CD4-positive, alpha-beta T cell (primary cell): ENCODE measurements around the gene EIF4A2. TPM values are rescaled to one million over a fixed set of nuclear protein-coding genes. Genes with fewer than 3 reads are reported as not detected.

Experiments
- ATAC-seq: fragments of 200-7000 bp; cut with Tn5 transposase; one replicate; pipeline ENCODE4 v1.10.0; 2022; ENCODE audit warnings: mild to moderate bottlenecking; ENCODE audit not compliant: poor library complexity
- CTCF ChIA-PET: fragments of 350-600 bp; sonication (Branson Sonifier 250); formaldehyde crosslinking; loops from one replicate; lab custom pipeline; 2021; ENCODE audit warnings: antibody characterized with exemption, inconsistent platforms; lab: Charles Lee
- POLR2A ChIA-PET: fragments of 350-600 bp; sonication (Branson Sonifier 250); formaldehyde crosslinking; loops from one replicate; lab custom pipeline; 2021; ENCODE audit warnings: antibody characterized with exemption, inconsistent platforms; lab: Charles Lee
- DNase-seq, 14 experiments: peaks; one replicate each; pipeline ENCODE4 v3.0.0-alpha.2; 2013 to 2020; ENCODE audit warnings: mixed read lengths in 2 of 14
- H3K27ac ChIP-seq, 2 donors: one replicate each; pipeline versions ENCODE4 v1.5.1 to v1.7.0; 2013; ENCODE audit warnings: low read length in 2 of 2, low read depth in 1 of 2, mild to moderate bottlenecking in 1 of 2
- H3K27me3 ChIP-seq, 2 experiments: 1 replicate in 1 of 2; 2 replicates in 1 of 2; pipeline versions ENCODE4 v1.6.1 to v1.7.0; 2013; ENCODE audit warnings: low read length in 2 of 2, control low read depth in 1 of 2, mild to moderate bottlenecking in 1 of 2, moderate library complexity in 1 of 2; ENCODE audit not compliant: insufficient read depth in 2 of 2, control insufficient read depth in 1 of 2
- H3K36me3 ChIP-seq: one replicate; pipeline ENCODE4 v1.6.1; 2013; ENCODE audit warnings: low read length, control low read depth; ENCODE audit not compliant: insufficient read depth
- H3K4me1 ChIP-seq: one replicate; pipeline ENCODE4 v1.6.1; 2013; ENCODE audit warnings: low read length, control low read depth; ENCODE audit not compliant: insufficient read depth
- H3K4me3 ChIP-seq: one replicate; pipeline ENCODE4 v1.5.1; 2013; ENCODE audit warnings: mild to moderate bottlenecking, low read length, moderate library complexity
- H3K9me3 ChIP-seq, 2 experiments: 1 replicate in 1 of 2; 2 replicates in 1 of 2; pipeline versions ENCODE4 v1.6.1 to v1.7.0; 2013; ENCODE audit warnings: low read length in 2 of 2, mild to moderate bottlenecking in 2 of 2, control low read depth in 1 of 2, moderate library complexity in 1 of 2; ENCODE audit not compliant: control insufficient read depth in 1 of 2, insufficient read depth in 1 of 2
- H3K27ac Mint-ChIP-seq: one replicate; pipeline ENCODE4 v1.8.0; 2020; ENCODE audit warnings: mixed read lengths
- H3K27me3 Mint-ChIP-seq: one replicate; pipeline ENCODE4 v1.8.0; 2021; ENCODE audit warnings: mixed read lengths
- H3K36me3 Mint-ChIP-seq: one replicate; pipeline ENCODE4 v1.8.0; 2021; ENCODE audit warnings: low read depth, mixed read lengths
- H3K4me1 Mint-ChIP-seq: one replicate; pipeline ENCODE4 v1.8.0; 2021; ENCODE audit warnings: low read depth, mixed read lengths
- H3K4me3 Mint-ChIP-seq: one replicate; pipeline ENCODE4 v1.8.0; 2020; ENCODE audit warnings: mild to moderate bottlenecking, mixed read lengths
- H3K9me3 Mint-ChIP-seq: one replicate; pipeline ENCODE4 v1.8.0; 2020; ENCODE audit warnings: mixed read lengths
- intact Hi-C, 2 experiments: fragments of 100-400 bp; cut with DNase I in 1 of 2; cut with micrococcal nuclease in 1 of 2; formaldehyde crosslinking; loops; one replicate each; pipeline versions ENCODE4 v1.15.1 to v1.9.0; 2023 to 2025; cut with DNase I, micrococcal nuclease
- polyA plus RNA-seq, 2 donors: library from polyadenylated mRNA; unstranded; fragments of 120-200 nt; gene quantifications; one replicate each; pipeline ENCODE4 v1.2.1, GENCODE V29; 2013
- total RNA-seq, 174 experiments: library from RNA in 2 of 174; stranded (reverse) in 2 of 174; gene quantifications; one replicate each; pipeline ENCODE4 v1.2.3 and lab custom pipeline; 2021 to 2026
- TF ChIP-seq, protein P1 (sequence below): fragments of 200-600 bp; IDR thresholded peaks from one replicate; pipeline ENCODE4 v1.8.0; 2022; ENCODE audit warnings: antibody characterized with exemption, mild to moderate bottlenecking

The EIF4A2 gene
- 1,000 to 10,000 TPM; 1,039 to 1,046 TPM for total RNA-seq
- polyA plus RNA-seq (2013, experiment 1 of 2), result 629 TPM
- 1,020 TPM for polyA plus RNA-seq (2013, experiment 2 of 2)
- total RNA-seq (lab: John Stamatoyannopoulos, UW), result 362 to 1,451 (median 770) reads per million in 172 experiments

DNA sequence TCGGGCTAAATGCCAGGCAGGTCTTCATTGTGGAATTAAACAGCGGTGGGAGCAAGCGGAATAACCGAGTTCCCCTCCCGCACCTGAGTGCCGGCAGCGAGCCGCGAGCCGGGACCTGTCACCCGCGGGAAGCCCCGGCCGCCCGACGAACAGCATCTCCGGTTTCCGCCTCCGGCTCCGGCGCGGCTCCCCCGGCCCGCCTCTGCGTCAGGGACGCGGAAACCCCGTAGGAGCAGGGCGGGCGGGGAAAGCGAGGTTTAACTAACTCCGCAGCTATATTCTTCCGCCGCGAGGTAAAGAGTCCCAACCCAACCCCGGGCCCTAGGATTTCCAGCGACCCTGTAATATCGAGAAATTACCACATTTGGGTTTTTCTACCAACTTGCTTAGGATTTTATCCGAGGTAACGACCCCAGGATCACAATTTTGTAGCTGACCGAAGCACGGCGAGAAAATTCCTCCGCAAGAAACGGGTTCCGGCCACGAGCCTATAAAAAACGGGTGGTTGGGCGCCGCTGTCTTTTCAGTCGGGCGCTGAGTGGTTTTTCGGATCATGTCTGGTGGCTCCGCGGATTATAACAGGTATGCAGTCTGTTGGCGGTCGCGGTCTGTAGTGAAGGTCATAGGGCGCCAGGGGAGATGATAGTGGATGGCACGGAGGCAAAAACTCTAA, at the start of gene EIF4A2:
EIF4A2 (plus strand) TSS at position 520 of the 673 bp plus-strand sequence; CDS start at position 554, 34 bp downstream.
- intact Hi-C loops, result loop anchor here (2.0 to 5.0 kb wide), 4 partner anchors 44 to 846 kb away; partner anchors contain the start of genes DNAJB11 (in 2 of the 2), RPL39L (in 1 of the 2) and TRA2B (in 1 of the 2)
- peaks cover 59% of the 10 kb centered on the region for H3K4me1 Mint-ChIP-seq
- H3K36me3 ChIP-seq, result peaks cover 42% of the 10 kb centered on the region
- CTCF ChIA-PET, result interaction anchor here (0.6 to 1.8 kb wide), 7 partner anchors 18 to 840 kb away, joined by 3 to 5 read pairs (median 3); no protein-coding TSS in a partner anchor
- DNase-seq (peak; percentile 84 to 96 (median 89)), ATAC-seq (peak; percentile 68)
- H3K36me3 Mint-ChIP-seq, result peaks cover 59% of the 10 kb centered on the region
- peaks cover 5% of the 10 kb centered on the region for H3K27me3 Mint-ChIP-seq
- peaks cover 32% of the 10 kb centered on the region for H3K4me1 ChIP-seq
- H3K27me3 ChIP-seq, result no peaks in the 10 kb centered on the region
- no peaks in the 10 kb centered on the region for H3K9me3 ChIP-seq
- peak within 1 kb of the TSS; percentile 95 for H3K4me3 Mint-ChIP-seq
- no peaks in the 10 kb centered on the region for H3K9me3 Mint-ChIP-seq
- TF ChIP-seq, protein P1, sequence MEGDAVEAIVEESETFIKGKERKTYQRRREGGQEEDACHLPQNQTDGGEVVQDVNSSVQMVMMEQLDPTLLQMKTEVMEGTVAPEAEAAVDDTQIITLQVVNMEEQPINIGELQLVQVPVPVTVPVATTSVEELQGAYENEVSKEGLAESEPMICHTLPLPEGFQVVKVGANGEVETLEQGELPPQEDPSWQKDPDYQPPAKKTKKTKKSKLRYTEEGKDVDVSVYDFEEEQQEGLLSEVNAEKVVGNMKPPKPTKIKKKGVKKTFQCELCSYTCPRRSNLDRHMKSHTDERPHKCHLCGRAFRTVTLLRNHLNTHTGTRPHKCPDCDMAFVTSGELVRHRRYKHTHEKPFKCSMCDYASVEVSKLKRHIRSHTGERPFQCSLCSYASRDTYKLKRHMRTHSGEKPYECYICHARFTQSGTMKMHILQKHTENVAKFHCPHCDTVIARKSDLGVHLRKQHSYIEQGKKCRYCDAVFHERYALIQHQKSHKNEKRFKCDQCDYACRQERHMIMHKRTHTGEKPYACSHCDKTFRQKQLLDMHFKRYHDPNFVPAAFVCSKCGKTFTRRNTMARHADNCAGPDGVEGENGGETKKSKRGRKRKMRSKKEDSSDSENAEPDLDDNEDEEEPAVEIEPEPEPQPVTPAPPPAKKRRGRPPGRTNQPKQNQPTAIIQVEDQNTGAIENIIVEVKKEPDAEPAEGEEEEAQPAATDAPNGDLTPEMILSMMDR, result no peak
- POLR2A ChIA-PET, result interaction anchor here (0.9 to 3.7 kb wide), 48 partner anchors 9 to 1197 kb away, joined by 3 to 164 read pairs (median 6); partner anchors contain the start of genes BCL6, DNAJB11, RFC4 and RPL39L
- H3K27ac ChIP-seq, result peak within 1 kb of the TSS; percentile 96 to 99
- H3K27ac Mint-ChIP-seq, result peak within 1 kb of the TSS; percentile 96
- peak within 1 kb of the TSS; percentile 92 for H3K4me3 ChIP-seq

DNA sequence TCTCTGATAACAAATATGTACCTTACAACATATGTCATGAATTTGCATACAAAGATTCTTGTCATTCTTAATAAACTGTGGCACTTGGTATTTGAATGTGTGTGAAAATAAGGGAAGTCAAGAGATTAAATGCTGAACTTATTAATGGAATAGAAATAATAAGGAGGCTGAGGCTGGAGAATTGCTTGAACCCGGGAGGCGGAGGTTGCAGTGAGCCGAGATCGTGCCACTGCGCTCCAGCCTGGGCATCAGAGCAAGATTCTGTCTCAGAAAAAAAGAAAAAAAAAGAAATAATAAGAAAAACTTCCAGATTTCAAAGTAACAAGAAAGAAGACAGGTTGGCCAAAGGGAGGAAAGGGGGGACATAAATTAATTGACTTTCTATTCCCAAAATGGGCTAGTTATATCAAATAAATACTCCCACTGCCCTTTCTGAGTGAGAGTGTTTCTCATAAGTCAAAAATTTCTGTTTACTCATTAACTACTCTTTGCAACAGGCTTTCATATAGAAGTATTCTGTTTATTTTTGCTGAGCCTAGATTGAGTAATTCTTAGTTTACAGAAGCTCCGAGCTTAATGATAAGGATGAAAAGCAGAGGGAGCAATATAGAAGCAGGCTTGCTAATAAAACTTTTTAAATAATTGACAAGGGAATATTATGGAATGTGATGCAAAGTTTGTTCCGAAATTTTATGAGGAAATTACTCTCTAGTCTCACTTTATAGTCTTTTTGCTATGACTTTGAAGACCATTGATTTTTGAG, 40.6 kb upstream of the EIF4A2 start:
- ATAC-seq, result no peak
- H3K9me3 Mint-ChIP-seq, result no peaks in the 10 kb centered on the region
- ChIA-PET CTCF (no interaction called here), POLR2A (no interaction called here)
- H3K4me3 Mint-ChIP-seq, result no peak overlapping the region
- intact Hi-C loops, result no loop called here
- H3K27me3 ChIP-seq, result no peaks in the 10 kb centered on the region
- no peaks in the 10 kb centered on the region for H3K4me1 ChIP-seq
- no peaks in the 10 kb centered on the region for H3K36me3 Mint-ChIP-seq
- TF ChIP-seq, protein P1, result no peak
- no peaks in the 10 kb centered on the region for H3K36me3 ChIP-seq
- no peak for DNase-seq
- no peak overlapping the region for H3K27ac Mint-ChIP-seq
- no peaks in the 10 kb centered on the region for H3K4me1 Mint-ChIP-seq
- H3K4me3 ChIP-seq, result no peak overlapping the region
- no peaks in the 10 kb centered on the region for H3K9me3 ChIP-seq
- no peak overlapping the region for H3K27ac ChIP-seq
- H3K27me3 Mint-ChIP-seq, result no peaks in the 10 kb centered on the region

DNA sequence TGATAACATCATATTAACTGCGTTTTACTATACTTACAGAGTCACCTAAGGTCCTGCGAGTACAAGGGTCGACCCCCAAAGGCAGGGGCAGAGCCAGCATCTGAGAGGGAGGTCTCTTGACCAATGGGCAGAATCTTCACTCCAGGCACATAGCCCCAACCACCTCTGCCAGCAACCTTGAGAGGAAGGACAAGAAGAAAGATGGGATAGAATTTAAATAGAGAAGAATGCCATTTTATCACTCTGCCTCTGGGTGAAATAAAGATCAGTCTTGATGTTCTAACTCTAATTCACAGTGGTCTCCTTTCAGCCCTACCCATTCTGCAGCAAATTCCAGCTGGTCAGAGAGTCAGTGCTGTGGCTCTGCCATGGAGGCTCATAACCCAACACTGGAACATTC, 39.7 kb upstream of the EIF4A2 start:
- intact Hi-C loops, result no loop called here
- H3K27me3 Mint-ChIP-seq, result no peaks in the 10 kb centered on the region
- TF ChIP-seq, protein P1, result no peak
- Histone ChIP-seq H3K4me3 (no peak overlapping the region), H3K27me3 (no peaks in the 10 kb centered on the region), H3K36me3 (no peaks in the 10 kb centered on the region), H3K4me1 (no peaks in the 10 kb centered on the region), H3K9me3 (no peaks in the 10 kb centered on the region), H3K27ac (no peak overlapping the region)
- no peak overlapping the region for H3K27ac Mint-ChIP-seq
- H3K36me3 Mint-ChIP-seq, result no peaks in the 10 kb centered on the region
- H3K9me3 Mint-ChIP-seq, result no peaks in the 10 kb centered on the region
- no peak for DNase-seq
- H3K4me3 Mint-ChIP-seq, result no peak overlapping the region
- H3K4me1 Mint-ChIP-seq, result no peaks in the 10 kb centered on the region
- CTCF ChIA-PET, result no interaction called here
- ATAC-seq, result no peak
- POLR2A ChIA-PET, result no interaction called here
